Skin epidermis (tissue), 12 donors: Measurements from ENCODE around the gene TSPAN9.

Experiments
- H3K27ac ChIP-seq, 21 experiments: fragments of 200-600 bp; sonication (generic) in 11 of 21; one replicate each; pipeline ENCODE4 v1.5.0; 2020; ENCODE audit warnings: mild to moderate bottlenecking in 3 of 21, inconsistent platforms in 2 of 21, moderate library complexity in 2 of 21
- H3K4me3 ChIP-seq, 7 experiments: fragments of 200-600 bp; sonication (generic) in 2 of 7; one replicate each; pipeline ENCODE4 v1.5.0; 2020; ENCODE audit warnings: inconsistent platforms in 2 of 7, mild to moderate bottlenecking in 2 of 7, moderate library complexity in 1 of 7

The TSPAN9 gene

GRCh38 chr12:3249081-3249800 is 172.1 kb downstream of the TSPAN9 start:
- Histone ChIP-seq H3K4me3 (no peak overlapping the region), H3K27ac (no peak overlapping the region)

- H3K4me3 ChIP-seq = no peak overlapping the region
These were observed 172.9 kb downstream of the TSPAN9 start for GRCh38 chr12:3250034-3250433.

GRCh38 chr12:3250576-3250975 is 173.4 kb downstream of the TSPAN9 start:
- H3K4me3 ChIP-seq = no peak overlapping the region
- no peak overlapping the region for H3K27ac ChIP-seq

More at GRCh38 chr12:3250034-3250433, 172.9 kb downstream of the TSPAN9 start:
- no peak overlapping the region for H3K27ac ChIP-seq

- Histone ChIP-seq H3K27ac (no peak overlapping the region), H3K4me3 (no peak overlapping the region)
These were observed 173.9 kb downstream of the TSPAN9 start for GRCh38 chr12:3251067-3251466.

- no peak overlapping the region for H3K27ac ChIP-seq
These were observed 174.5 kb downstream of the TSPAN9 start for GRCh38 chr12:3251691-3252090.

GRCh38 chr12:3252450-3252891 is 175.3 kb downstream of the TSPAN9 start:
- H3K4me3 ChIP-seq = no peak overlapping the region

More at GRCh38 chr12:3251691-3252090, 174.5 kb downstream of the TSPAN9 start:
- no peak overlapping the region for H3K4me3 ChIP-seq

GRCh38 chr12:3253682-3254275 is 176.6 kb downstream of the TSPAN9 start:
- Histone ChIP-seq H3K27ac (no peak overlapping the region), H3K4me3 (no peak overlapping the region)

More at GRCh38 chr12:3252450-3252891, 175.3 kb downstream of the TSPAN9 start:
- H3K27ac ChIP-seq = no peak overlapping the region

DNA sequence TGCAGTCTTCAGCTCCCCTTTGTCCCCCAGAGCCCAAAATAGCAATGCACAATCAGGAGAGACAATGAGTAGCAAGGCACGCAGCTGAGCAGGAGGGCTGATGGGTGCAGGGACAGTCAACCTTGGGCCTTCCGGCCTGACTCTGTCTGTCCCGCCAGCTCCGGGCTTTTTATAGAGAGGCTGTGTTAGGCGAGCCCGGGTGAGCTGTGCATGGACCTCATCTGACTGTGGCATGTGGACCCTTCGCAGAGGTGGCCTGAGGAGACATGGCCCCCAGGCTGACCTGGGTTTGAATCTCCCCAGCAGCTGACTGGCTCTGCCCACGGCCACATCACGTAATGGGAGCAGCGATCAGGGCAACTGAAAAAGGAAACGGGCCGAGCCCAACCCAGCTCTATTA is 177.9 kb downstream of the TSPAN9 start:
- no peak overlapping the region for H3K4me3 ChIP-seq
- no peak overlapping the region for H3K27ac ChIP-seq

- Histone ChIP-seq H3K4me3 (no peak overlapping the region), H3K27ac (no peak overlapping the region)
These were observed 179.0 kb downstream of the TSPAN9 start for GRCh38 chr12:3256103-3256631.

DNA sequence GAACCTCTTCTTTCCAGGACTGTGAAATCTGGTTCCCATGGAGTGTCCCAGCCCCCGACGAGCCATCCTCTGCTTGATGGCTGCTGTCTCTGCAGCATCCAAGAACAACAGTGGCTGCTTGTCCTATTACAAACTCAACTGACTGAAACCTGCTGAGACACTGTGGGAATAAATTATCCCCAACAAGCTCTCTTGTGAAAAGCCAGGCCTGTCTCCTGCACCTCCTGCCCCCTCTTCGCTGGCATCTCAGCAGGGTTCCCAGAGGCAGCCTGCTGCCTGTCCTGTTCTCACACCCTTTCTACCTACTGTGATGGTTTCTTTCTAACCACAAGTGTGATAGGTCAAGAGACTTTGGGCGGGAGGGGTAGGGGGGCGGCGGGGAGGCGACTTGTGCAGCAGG is 180.2 kb downstream of the TSPAN9 start:
- Histone ChIP-seq H3K4me3 (no peak overlapping the region), H3K27ac (no peak overlapping the region)

- no peak overlapping the region for H3K27ac ChIP-seq
- no peak overlapping the region for H3K4me3 ChIP-seq
These were observed 182.8 kb downstream of the TSPAN9 start for GRCh38 chr12:3259973-3260372.

DNA sequence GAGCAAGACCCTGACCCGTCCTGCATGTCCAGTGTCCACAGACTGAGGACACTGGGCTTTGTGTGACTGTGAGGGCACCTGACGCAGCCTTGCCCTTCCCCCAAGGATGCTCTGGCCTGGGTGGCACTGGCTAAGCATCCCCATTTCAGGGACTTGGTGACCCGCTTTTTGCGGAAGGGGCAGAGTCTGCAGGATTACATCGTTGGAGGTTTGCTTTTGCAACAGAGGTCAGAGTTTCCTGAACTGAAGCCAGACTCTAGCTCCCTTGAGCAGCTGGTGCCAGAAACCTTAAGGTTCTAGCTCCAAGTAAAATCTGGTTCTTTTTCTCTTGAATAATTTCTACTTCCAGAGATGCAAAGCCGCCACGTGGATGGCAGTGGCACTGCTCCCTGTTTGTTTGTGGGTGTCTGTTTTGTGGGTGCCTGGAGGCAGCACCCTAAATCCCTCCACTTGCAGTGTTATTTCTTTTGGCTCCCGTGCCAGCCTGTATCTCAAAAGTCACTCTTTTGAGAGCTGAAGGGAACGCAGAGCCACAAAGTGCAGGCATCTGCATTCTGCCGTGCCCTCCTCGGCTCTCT is 184.7 kb downstream of the TSPAN9 start:
- no peak overlapping the region for H3K4me3 ChIP-seq
- H3K27ac ChIP-seq = no peak overlapping the region

GRCh38 chr12:3262470-3262869 is 185.3 kb downstream of the TSPAN9 start:
- Histone ChIP-seq H3K27ac (no peak overlapping the region), H3K4me3 (no peak overlapping the region)

GRCh38 chr12:3263282-3263681 is 186.1 kb downstream of the TSPAN9 start:
- H3K27ac ChIP-seq = no peak overlapping the region

DNA sequence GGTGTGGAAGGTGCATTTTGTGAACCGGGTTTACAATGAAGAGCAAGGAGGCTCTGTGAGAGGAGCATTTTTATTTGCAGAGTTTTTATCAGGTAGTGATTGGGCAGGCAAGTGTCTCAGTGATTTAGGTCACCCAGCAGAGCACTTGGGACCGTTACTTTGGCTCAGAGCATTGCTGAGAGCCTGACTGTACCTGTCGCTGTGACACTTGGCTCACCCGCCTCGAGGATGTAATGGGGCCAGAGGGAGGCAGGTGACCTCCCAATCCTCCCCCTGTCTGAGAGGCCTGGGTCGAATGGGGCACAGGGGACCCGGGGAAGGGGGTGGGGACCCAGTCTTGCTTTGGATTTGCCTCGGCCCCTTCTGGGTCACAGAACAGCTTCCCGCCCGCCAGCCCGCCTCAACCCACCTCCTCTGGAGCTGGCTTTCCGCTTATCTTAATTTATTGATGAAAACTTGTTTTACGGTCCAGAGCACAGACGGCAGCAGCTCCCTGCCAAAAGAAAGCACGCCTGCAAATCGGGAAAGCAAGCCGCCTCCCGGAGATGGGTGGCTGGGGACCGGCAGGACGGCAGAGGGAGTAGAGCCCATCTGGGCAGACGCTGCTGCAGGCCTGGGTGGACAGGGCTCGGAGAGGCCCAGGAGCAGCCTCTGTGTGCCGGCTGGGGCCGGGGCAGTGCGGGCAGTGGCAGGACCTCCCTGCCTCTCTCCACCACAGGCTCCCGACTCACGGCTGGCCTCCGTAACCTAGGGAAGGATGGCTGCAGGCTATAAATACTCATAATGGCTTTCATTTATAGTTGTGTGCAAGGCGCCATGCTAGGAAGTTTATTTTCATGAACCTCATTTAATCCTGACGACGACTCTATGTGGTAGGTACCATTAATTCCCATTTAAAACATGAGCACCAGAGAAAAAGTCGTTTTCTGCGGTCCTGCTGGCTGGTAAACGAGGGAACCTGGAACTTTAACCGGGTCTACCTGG is 187.1 kb downstream of the TSPAN9 start:
- H3K27ac ChIP-seq = no peak overlapping the region
- H3K4me3 ChIP-seq = no peak overlapping the region

More at GRCh38 chr12:3263282-3263681, 186.1 kb downstream of the TSPAN9 start:
- H3K4me3 ChIP-seq = no peak overlapping the region

- H3K27ac ChIP-seq = no peak overlapping the region
- H3K4me3 ChIP-seq = no peak overlapping the region
These were observed 188.2 kb downstream of the TSPAN9 start for GRCh38 chr12:3265406-3265805.

GRCh38 chr12:3266638-3267037 is 189.5 kb downstream of the TSPAN9 start:
- H3K4me3 ChIP-seq = no peak overlapping the region
- H3K27ac ChIP-seq = no peak overlapping the region

DNA sequence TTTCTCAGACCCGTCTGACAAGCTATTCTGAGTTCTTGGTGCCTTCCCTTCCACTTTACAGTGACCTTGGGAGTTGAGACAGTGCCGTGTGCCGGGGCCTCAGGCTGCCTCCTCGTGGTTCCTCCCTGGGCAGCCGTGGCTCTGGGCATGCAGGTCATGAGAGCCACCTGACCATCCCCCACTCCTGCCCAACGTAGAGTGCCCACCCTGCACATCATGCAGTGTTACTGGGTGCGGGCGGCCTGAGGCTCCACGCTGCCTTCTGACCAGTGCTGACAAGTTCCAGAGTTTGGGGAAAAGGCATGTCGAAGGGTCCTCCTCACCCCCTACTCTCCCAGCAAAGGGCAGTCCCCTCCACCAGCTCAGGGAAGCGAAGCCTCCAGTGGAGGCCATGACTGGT is 190.5 kb downstream of the TSPAN9 start:
- H3K27ac ChIP-seq = no peak overlapping the region
- no peak overlapping the region for H3K4me3 ChIP-seq

GRCh38 chr12:3269594-3269993 is 192.4 kb downstream of the TSPAN9 start:
- H3K27ac ChIP-seq = no peak overlapping the region

GRCh38 chr12:3271146-3271545 is 194.0 kb downstream of the TSPAN9 start:
- Histone ChIP-seq H3K27ac (no peak overlapping the region), H3K4me3 (no peak overlapping the region)

More at GRCh38 chr12:3269594-3269993, 192.4 kb downstream of the TSPAN9 start:
- no peak overlapping the region for H3K4me3 ChIP-seq
